ENCODE data around the gene PKM. TPM values are rescaled to one million over a fixed set of nuclear protein-coding genes. Genes with fewer than 3 reads are reported as not detected.

PKM gene
- total RNA-seq, 1 experiment from 2014 or later, result 1,026 TPM

GRCh38 chr15:72161361-72162132, 69.4 kb downstream of the PKM start:
- H3K18ac ChIP-seq (ENCODE audit: insufficient read length, low read depth, low read length), result no peak overlapping the region
- no peak overlapping the region for H2AFZ ChIP-seq (ENCODE audit: low read length)
- H4K91ac ChIP-seq (ENCODE audit: insufficient read length, low read depth, low read length), result no peak overlapping the region
- H3K4ac ChIP-seq (ENCODE audit: low read depth, low read length), result no peak overlapping the region
- no peak overlapping the region for H3K56ac ChIP-seq (ENCODE audit: insufficient read length, low read depth, low read length)
- no peak overlapping the region for H3K23ac ChIP-seq (ENCODE audit: insufficient read length, low read depth, low read length)
- no peak overlapping the region for H4K5ac ChIP-seq (ENCODE audit: insufficient read length, low read depth, low read length)
- Mint-ChIP-seq H3K4me3 (no peak overlapping the region), H3K27ac (no peak overlapping the region), H3K9me3 (no peaks in the 10 kb centered on the region; a peak in 1 of 5 replicates), H3K27me3 (ENCODE audit: low read depth) (no peaks in the 10 kb centered on the region; the same call in 1 of the 2 replicates), H3K4me1 (peaks cover 6 to 7% of the 10 kb centered on the region in 2 experiments; a peak in 3 of 4 replicates), H3K36me3 (ENCODE audit: insufficient read depth in 1 of 3, low read depth in 3 of 3) (peaks cover 0 to 2% (median 0%) of the 10 kb centered on the region in 3 experiments; a peak in 1 of 7 replicates)
- H3K79me1 ChIP-seq (ENCODE audit: insufficient read depth, low read depth, low read length, poor library complexity, severe bottlenecking), result no peaks in the 10 kb centered on the region
- no peaks in the 10 kb centered on the region for H3K23me2 ChIP-seq (ENCODE audit: insufficient read length, low read depth, low read length, poor library complexity, severe bottlenecking)
- H3K27ac ChIP-seq (ENCODE audit: insufficient read length, low read depth, low read length), result no peak overlapping the region
- no peak overlapping the region for H3K9ac ChIP-seq (ENCODE audit: extremely low read depth, insufficient read length, low read length)
- H2BK120ac ChIP-seq (ENCODE audit: low read depth, low read length, poor library complexity, severe bottlenecking), result no peak overlapping the region
- no peaks in the 10 kb centered on the region for H3K27me3 ChIP-seq (ENCODE audit: insufficient read depth, low read length)
- H4K20me1 ChIP-seq (ENCODE audit: control insufficient read depth, insufficient read depth, insufficient read length), result no peaks in the 10 kb centered on the region
- no peak overlapping the region for H3K4me2 ChIP-seq (ENCODE audit: insufficient read depth, insufficient read length, low read length)
- H4K8ac ChIP-seq (replicated peaks; ENCODE audit: insufficient read length, low read depth, low read length), result no peak overlapping the region
- no peaks in the 10 kb centered on the region for H3K79me2 ChIP-seq (ENCODE audit: insufficient read depth, low read length)
- no peaks in the 10 kb centered on the region for H3K9me3 ChIP-seq (ENCODE audit: control insufficient read depth, low read depth, low read length)
- no peak overlapping the region for H3K14ac ChIP-seq (ENCODE audit: insufficient read depth, low read length)
- H2BK5ac ChIP-seq (ENCODE audit: insufficient read length, low read length), result no peak overlapping the region
- no peak overlapping the region for H2BK20ac ChIP-seq (ENCODE audit: low read depth, low read length, poor library complexity, severe bottlenecking)
- no peak for DNase-seq
- TF ChIP-seq CTCF (conservative IDR thresholded peaks at IDR 0.05), result no peak
- H2BK15ac ChIP-seq (ENCODE audit: low read depth, low read length), result no peak overlapping the region
- H3T11ph ChIP-seq (ENCODE audit: low read length), result no peak overlapping the region
- H3K4me1 ChIP-seq (ENCODE audit: insufficient read depth, low read length), result no peaks in the 10 kb centered on the region
- no peak overlapping the region for H2BK12ac ChIP-seq (ENCODE audit: insufficient read length, low read depth, low read length)
- no CpG with 5 or more reads among the region's 7 CpGs for WGBS (ENCODE audit: extremely low coverage, insufficient read length, low lambda C conversion rate)
- no peak overlapping the region for H2AK5ac ChIP-seq (ENCODE audit: insufficient read length, low read length)
